Esophagus squamous epithelium (tissue), 5 donors: ENCODE results near the gene IGFBP6. TPM values are rescaled to one million over a fixed set of nuclear protein-coding genes. Genes with fewer than 3 reads are reported as not detected.

Experiments used
- DNase-seq: peaks from one replicate; lab custom pipeline; 2025; lab: John Stamatoyannopoulos, UW
- H3K27ac ChIP-seq, 4 donors: fragments of 200-600 bp; sonication (generic); one replicate each; pipeline ENCODE4 v1.5.1; 2016 to 2019; ENCODE audit warnings: mild to moderate bottlenecking in 1 of 4
- H3K27me3 ChIP-seq, 4 donors: fragments of 200-600 bp; sonication (generic); 1 replicate in 3 of 4; 2 replicates in 1 of 4; pipeline versions ENCODE4 v1.5.1 to v1.6.0; 2017 to 2021; ENCODE audit warnings: antibody characterized with exemption in 1 of 4
- H3K36me3 ChIP-seq, 3 donors: fragments of 200-600 bp; sonication (generic); one replicate each; pipeline ENCODE4 v1.5.1; 2016 to 2019
- H3K4me1 ChIP-seq, 3 donors: fragments of 200-600 bp; sonication (generic); one replicate each; pipeline ENCODE4 v1.5.1; 2017 to 2019
- H3K4me3 ChIP-seq, 4 donors: fragments of 200-600 bp; sonication (generic); 1 replicate in 3 of 4; 2 replicates in 1 of 4; pipeline ENCODE4 v1.5.1; 2016 to 2019; ENCODE audit warnings: mild to moderate bottlenecking in 2 of 4, moderate library complexity in 1 of 4
- H3K9me3 ChIP-seq, 3 donors: fragments of 200-600 bp; sonication (generic); one replicate each; pipeline ENCODE4 v1.5.1; 2016 to 2019
- POLR2A ChIP-seq, 4 donors: fragments of 450-650 bp; IDR thresholded peaks; one replicate each; pipeline ENCODE4 v1.6.1; 2017; ENCODE audit warnings: antibody characterized with exemption in 4 of 4, mild to moderate bottlenecking in 4 of 4, moderate library complexity in 3 of 4
- WGBS, 2 donors: methylation state at CpG; one replicate each; pipeline ENCODE4 v1.1.5; 2018; 5-methylcytosine and 5-hydroxymethylcytosine counted together
- intact Hi-C: fragments of 100-400 bp; cut with DNase I; formaldehyde crosslinking; loops from one replicate; pipeline ENCODE4 v1.15.0; 2022
- small RNA-seq, 4 donors: library from RNA; depleted of rRNA; stranded (forward); fragments of <200 nt; gene quantifications; one replicate each; pipeline ENCODE3, GENCODE V24; 2016
- total RNA-seq, 4 donors: library from RNA; depleted of rRNA; stranded (reverse); fragments of >200 nt; gene quantifications; one replicate each; pipeline ENCODE4 v1.1.0, GENCODE V29; 2016
- TF ChIP-seq, protein P1 (sequence below), 6 experiments: fragments of 450-650 bp in 4 of 6; fragments of 200-600 bp in 2 of 6; sonication (generic) in 2 of 6; IDR thresholded peaks; one replicate each; pipeline ENCODE4 v1.5.1; 2016 to 2019; ENCODE audit warnings: antibody characterized with exemption in 6 of 6, mild to moderate bottlenecking in 4 of 6, moderate library complexity in 4 of 6
- donor health status: DM: yes; HTN: yes; CAD: no.

Gene IGFBP6
- total RNA-seq, 4 donors from 2014 or later = 34.5 to 506 (median 94.0) TPM

DNA sequence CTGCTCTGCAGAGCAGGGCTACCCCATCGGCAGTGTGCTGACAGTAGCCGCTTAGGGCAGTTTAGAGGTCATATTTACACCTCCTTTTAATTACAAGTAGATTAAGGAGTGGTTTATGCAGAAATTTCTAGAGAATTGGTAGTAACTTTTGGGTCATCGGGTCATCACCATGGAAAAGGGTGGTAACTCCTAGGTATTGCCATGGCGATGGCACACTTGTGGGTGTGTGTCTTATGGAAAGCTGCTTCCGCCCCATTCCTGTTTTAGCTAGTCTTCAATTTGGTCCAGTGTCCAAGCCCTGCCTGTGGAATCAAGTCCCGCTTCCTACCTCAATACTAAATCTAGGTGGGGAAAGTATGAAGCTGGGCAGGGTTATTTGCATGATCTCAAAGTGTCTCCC, 53.6 kb downstream of the IGFBP6 start:
- no peak overlapping the region for H3K4me3 ChIP-seq
- no peaks in the 10 kb centered on the region for H3K27me3 ChIP-seq
- WGBS, 2 donors = 72 to 88% methylated on average over 6 of the region's 6 CpGs
- no peak for TF ChIP-seq POLR2A (IDR thresholded peaks at IDR 0.05)
- TF ChIP-seq, protein P1, sequence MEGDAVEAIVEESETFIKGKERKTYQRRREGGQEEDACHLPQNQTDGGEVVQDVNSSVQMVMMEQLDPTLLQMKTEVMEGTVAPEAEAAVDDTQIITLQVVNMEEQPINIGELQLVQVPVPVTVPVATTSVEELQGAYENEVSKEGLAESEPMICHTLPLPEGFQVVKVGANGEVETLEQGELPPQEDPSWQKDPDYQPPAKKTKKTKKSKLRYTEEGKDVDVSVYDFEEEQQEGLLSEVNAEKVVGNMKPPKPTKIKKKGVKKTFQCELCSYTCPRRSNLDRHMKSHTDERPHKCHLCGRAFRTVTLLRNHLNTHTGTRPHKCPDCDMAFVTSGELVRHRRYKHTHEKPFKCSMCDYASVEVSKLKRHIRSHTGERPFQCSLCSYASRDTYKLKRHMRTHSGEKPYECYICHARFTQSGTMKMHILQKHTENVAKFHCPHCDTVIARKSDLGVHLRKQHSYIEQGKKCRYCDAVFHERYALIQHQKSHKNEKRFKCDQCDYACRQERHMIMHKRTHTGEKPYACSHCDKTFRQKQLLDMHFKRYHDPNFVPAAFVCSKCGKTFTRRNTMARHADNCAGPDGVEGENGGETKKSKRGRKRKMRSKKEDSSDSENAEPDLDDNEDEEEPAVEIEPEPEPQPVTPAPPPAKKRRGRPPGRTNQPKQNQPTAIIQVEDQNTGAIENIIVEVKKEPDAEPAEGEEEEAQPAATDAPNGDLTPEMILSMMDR (IDR thresholded peaks at IDR 0.05) = no peak
- no peak for DNase-seq
- H3K4me1 ChIP-seq = no peaks in the 10 kb centered on the region
- intact Hi-C loops = no loop called here
- no peaks in the 10 kb centered on the region for H3K9me3 ChIP-seq
- no peak overlapping the region for H3K27ac ChIP-seq
- no peaks in the 10 kb centered on the region for H3K36me3 ChIP-seq

Small RNA genes within 50 kb of the gene (small RNA-seq; reads per million reads assigned to genes)
- gene HIGD1AP1 (0 reads per million in 4 donors), gene MIR6757 (0 to 0.15 (median 0) reads per million in 4 donors), gene RNU6-333P (0 reads per million in 4 donors)

Other genes with a start within 250 kb of the IGFBP6 start
- gene KRT78, start 248.7 kb upstream of the IGFBP6 start, total RNA-seq = 100 to 1,000 TPM; 194 to 481 (median 307) TPM
- gene KRT8, start 192.6 kb upstream of the IGFBP6 start, total RNA-seq = 10 to 100 TPM; 27.2 to 50.2 (median 38.2) TPM
- 100 to 1,000 TPM; 141 to 169 (median 153) TPM for gene KRT18, start 148.5 kb upstream of the IGFBP6 start, total RNA-seq
- gene EIF4B, start 91.2 kb upstream of the IGFBP6 start, total RNA-seq = 100 to 1,000 TPM; 225 to 571 (median 372) TPM
- gene TNS2, start 47.6 kb upstream of the IGFBP6 start, total RNA-seq = 10 to 100 TPM; 10.8 to 82.0 (median 20.8) TPM
- gene SPRYD3, start 18.3 kb upstream of the IGFBP6 start, total RNA-seq = 10 to 100 TPM; 28.2 to 41.4 (median 29.2) TPM
- not detected for gene SOAT2, start 5.8 kb downstream of the IGFBP6 start, total RNA-seq
- gene ZNF740, start 83.1 kb downstream of the IGFBP6 start, total RNA-seq = 10 to 100 TPM in 2 of 4 donors, 1 to 10 TPM in 2; 6.9 to 21.2 (median 9.8) TPM
- 10 to 100 TPM; 11.4 to 30.5 (median 15.7) TPM for gene CSAD, start 83.3 kb downstream of the IGFBP6 start, total RNA-seq
- 1 to 10 TPM; 4.2 to 7.2 (median 5.9) TPM for gene ITGB7, start 109.6 kb downstream of the IGFBP6 start, total RNA-seq
- gene RARG, start 134.5 kb downstream of the IGFBP6 start, total RNA-seq = 100 to 1,000 TPM in 3 of 4 donors, 10 to 100 TPM in 1; 98.0 to 171 (median 125) TPM
- gene ESPL1, start 170.6 kb downstream of the IGFBP6 start, total RNA-seq = 10 to 100 TPM; 32.2 to 85.6 (median 48.0) TPM
- gene PFDN5, start 197.9 kb downstream of the IGFBP6 start, total RNA-seq = 100 to 1,000 TPM; 203 to 638 (median 324) TPM
- gene MYG1, start 202.0 kb downstream of the IGFBP6 start, total RNA-seq = 10 to 100 TPM; 25.2 to 33.2 (median 28.3) TPM
- gene AAAS, start 223.9 kb downstream of the IGFBP6 start, total RNA-seq = 10 to 100 TPM; 29.4 to 33.9 (median 30.0) TPM
- not detected for gene SP7, start 238.7 kb downstream of the IGFBP6 start, total RNA-seq